Neural progenitor cell (in vitro differentiated cells): ENCODE results near the gene LRP4. TPM values are rescaled to one million over a fixed set of nuclear protein-coding genes. Genes with fewer than 3 reads are reported as not detected.

Experiments
- DNase-seq: peaks from one replicate; pipeline ENCODE4 v3.0.0-alpha.2; 2016; ENCODE audit warnings: low spot score
- H2AFZ ChIP-seq: fragments of 200-600 bp; sonication (generic); replicated peaks from 2 replicates; pipeline ENCODE4 v1.6.1; 2016; ENCODE audit warnings: antibody characterized with exemption
- H3F3A ChIP-seq: fragments of 200-600 bp; sonication (generic); 2 replicates; pipeline ENCODE4 v1.6.1; 2016; ENCODE audit warnings: antibody characterized with exemption, low read depth
- H3K27ac ChIP-seq: fragments of 200-600 bp; sonication (generic); 2 replicates; pipeline ENCODE4 v1.5.1; 2016; ENCODE audit warnings: mild to moderate bottlenecking
- H3K27me3 ChIP-seq: fragments of 200-600 bp; sonication (generic); 2 replicates; pipeline ENCODE4 v1.6.1; 2016; ENCODE audit warnings: mild to moderate bottlenecking, moderate library complexity
- H3K36me3 ChIP-seq: fragments of 200-600 bp; sonication (generic); 2 replicates; pipeline ENCODE4 v1.5.1; 2016
- H3K4me1 ChIP-seq: fragments of 200-600 bp; sonication (generic); 2 replicates; pipeline ENCODE4 v1.6.1; 2016; ENCODE audit warnings: mixed run types
- H3K4me2 ChIP-seq: fragments of 200-600 bp; sonication (generic); 2 replicates; pipeline ENCODE4 v1.6.1; 2016
- H3K4me3 ChIP-seq: fragments of 200-600 bp; sonication (generic); 2 replicates; pipeline ENCODE4 v1.5.1; 2016
- H3K79me2 ChIP-seq: fragments of 200-600 bp; sonication (generic); 2 replicates; pipeline ENCODE4 v1.6.1; 2016; ENCODE audit warnings: low read depth
- H3K9ac ChIP-seq: fragments of 200-600 bp; sonication (generic); 2 replicates; pipeline ENCODE4 v1.6.1; 2016
- H3K9me3 ChIP-seq: fragments of 200-600 bp; sonication (generic); 2 replicates; pipeline ENCODE4 v1.5.1; 2016; ENCODE audit warnings: low read depth
- H4K20me1 ChIP-seq: fragments of 200-600 bp; sonication (generic); 2 replicates; pipeline ENCODE4 v1.6.1; 2016; ENCODE audit warnings: low read depth
- H3K27ac Mint-ChIP-seq: 3 replicates; pipeline ENCODE4 v1.8.0; 2021; ENCODE audit warnings: mixed read lengths
- H3K27me3 Mint-ChIP-seq: 2 replicates; pipeline ENCODE4 v1.8.0; 2022; ENCODE audit warnings: low read depth, mild to moderate bottlenecking, inconsistent platforms, moderate library complexity, mixed read lengths; ENCODE audit not compliant: insufficient read depth
- H3K36me3 Mint-ChIP-seq: 3 replicates; pipeline ENCODE4 v1.8.0; 2021; ENCODE audit warnings: mixed read lengths
- H3K4me1 Mint-ChIP-seq: 3 replicates; pipeline ENCODE4 v1.8.0; 2021; ENCODE audit warnings: mixed read lengths
- H3K4me3 Mint-ChIP-seq: 3 replicates; pipeline ENCODE4 v1.8.0; 2021; ENCODE audit warnings: mild to moderate bottlenecking, moderate library complexity, mixed read lengths
- H3K9me3 Mint-ChIP-seq: 3 replicates; pipeline ENCODE4 v1.8.0; 2020; ENCODE audit warnings: mixed read lengths
- CTCF ChIP-seq: fragments of 200-600 bp; sonication (generic); IDR thresholded peaks from 2 replicates; pipeline ENCODE4 v1.5.1; 2017; ENCODE audit warnings: antibody characterized with exemption, mild to moderate bottlenecking
- EZH2 ChIP-seq: fragments of 200-600 bp; sonication (generic); IDR thresholded peaks from 2 replicates; pipeline ENCODE4 v1.6.1; 2017; ENCODE audit warnings: antibody characterized with exemption, mild to moderate bottlenecking, moderate library complexity
- EZH2phosphoT487 ChIP-seq: fragments of 200-600 bp; sonication (generic); IDR thresholded peaks from 2 replicates; pipeline ENCODE4 v1.6.1; 2017; ENCODE audit warnings: antibody characterized with exemption
- total RNA-seq: library from RNA; depleted of rRNA; stranded (reverse); fragments of >200 nt; gene quantifications from 2 replicates; pipeline ENCODE4 v1.2.3, GENCODE V29; 2015; ENCODE audit warnings: low replicate concordance

Gene LRP4
- total RNA-seq, 1 donor from 2014 or later = 12.0 TPM

- Histone ChIP-seq H3K27ac (no peak overlapping the region), H2AFZ (no peak overlapping the region), H3K9me3 (no peaks in the 10 kb centered on the region), H3K36me3 (no peaks in the 10 kb centered on the region), H3K4me2 (peak overlapping the region; percentile 88), H3K79me2 (peaks cover 31% of the 10 kb centered on the region), H4K20me1 (peaks cover 23% of the 10 kb centered on the region), H3K4me1 (peaks cover 18% of the 10 kb centered on the region), H3F3A (peaks cover 34% of the 10 kb centered on the region), H3K9ac (no peak overlapping the region), H3K4me3 (peak overlapping the region; percentile 68), H3K27me3 (peaks cover 16% of the 10 kb centered on the region)
- Mint-ChIP-seq H3K4me3 (peak overlapping the region; percentile 97), H3K27me3 (peaks cover 7% of the 10 kb centered on the region), H3K27ac (peak overlapping the region; percentile 67), H3K4me1 (peaks cover 64% of the 10 kb centered on the region), H3K36me3 (peaks cover 8% of the 10 kb centered on the region), H3K9me3 (no peaks in the 10 kb centered on the region)
- DNase-seq = peak; percentile 65
- TF ChIP-seq EZH2 (no peak), EZH2phosphoT487 (no peak), CTCF (no peak)
These were observed 601 bp upstream of the LRP4 start for GRCh38 chr11:46918788-46919513.

- H3F3A ChIP-seq = peaks cover 46% of the 10 kb centered on the region
- DNase-seq = no peak
- TF ChIP-seq EZH2 = no peak
- peak; percentile 6 for TF ChIP-seq EZH2phosphoT487
- no peak for TF ChIP-seq CTCF
- peaks cover 31% of the 10 kb centered on the region for H4K20me1 ChIP-seq
- peaks cover 69% of the 10 kb centered on the region for H3K4me1 Mint-ChIP-seq
- peaks cover 7% of the 10 kb centered on the region for H3K27me3 Mint-ChIP-seq
- peaks cover 16% of the 10 kb centered on the region for H3K27me3 ChIP-seq
- H3K9me3 ChIP-seq = no peaks in the 10 kb centered on the region
- H3K9me3 Mint-ChIP-seq = no peaks in the 10 kb centered on the region
- H3K4me1 ChIP-seq = peaks cover 30% of the 10 kb centered on the region
- peaks cover 8% of the 10 kb centered on the region for H3K36me3 Mint-ChIP-seq
- H3K4me2 ChIP-seq = peak overlapping the region; percentile 88
- peak overlapping the region; percentile 98 for H3K4me3 Mint-ChIP-seq
- no peaks in the 10 kb centered on the region for H3K36me3 ChIP-seq
- H3K27ac Mint-ChIP-seq = peak overlapping the region; percentile 94
- H2AFZ ChIP-seq = peak overlapping the region; percentile 67
- H3K4me3 ChIP-seq = peak overlapping the region; percentile 68
- H3K79me2 ChIP-seq = peaks cover 35% of the 10 kb centered on the region
- H3K27ac ChIP-seq = no peak overlapping the region
- H3K9ac ChIP-seq = no peak overlapping the region
These were observed 628 bp downstream of the LRP4 start for GRCh38 chr11:46917762-46918082.

- no peak for TF ChIP-seq CTCF
- TF ChIP-seq EZH2phosphoT487 = peak; percentile 35
- no peak for TF ChIP-seq EZH2
- Histone ChIP-seq H3F3A (peaks cover 51% of the 10 kb centered on the region), H3K4me2 (peak overlapping the region; percentile 88), H3K27me3 (peaks cover 16% of the 10 kb centered on the region), H3K9ac (no peak overlapping the region), H2AFZ (peak overlapping the region; percentile 67), H3K4me1 (peaks cover 34% of the 10 kb centered on the region), H3K79me2 (peaks cover 37% of the 10 kb centered on the region), H3K27ac (no peak overlapping the region), H3K4me3 (peak overlapping the region; percentile 68), H3K36me3 (no peaks in the 10 kb centered on the region), H4K20me1 (peaks cover 31% of the 10 kb centered on the region), H3K9me3 (no peaks in the 10 kb centered on the region)
- Mint-ChIP-seq H3K27ac (peak overlapping the region; percentile 96), H3K4me1 (peaks cover 74% of the 10 kb centered on the region), H3K4me3 (peak overlapping the region; percentile 98), H3K9me3 (no peaks in the 10 kb centered on the region), H3K36me3 (peaks cover 8% of the 10 kb centered on the region), H3K27me3 (peaks cover 7% of the 10 kb centered on the region)
- peak; percentile 50 for DNase-seq
These were observed 1.1 kb downstream of the LRP4 start for GRCh38 chr11:46917109-46917761.
